PC-3 (cell line): ENCODE data around the gene FAM234A. TPM values are rescaled to one million over a fixed set of nuclear protein-coding genes. Genes with fewer than 3 reads are reported as not detected.
A peak's percentile ranks its signal among the peaks of the same experiment; 100 is the strongest.

ENCODE experiments used
- ATAC-seq: fragments of 200-7000 bp; cut with Tn5 transposase; 2 replicates; pipeline ENCODE4 v1.9.1; 2020; ENCODE audit warnings: mild to moderate bottlenecking, moderate library complexity
- BruUV-seq: library from RNA; stranded (reverse); fragments of 400-500 nt; replicated peaks from 2 replicates; lab custom pipeline; 2021; lab: Mats Ljungman, UMichigan
- CTCF ChIA-PET: fragments of 300-600 bp; sonication (Branson Sonifier 250); formaldehyde crosslinking; loops from one replicate; lab custom pipeline; 2022; ENCODE audit warnings: antibody characterized with exemption; lab: Charles Lee
- POLR2A ChIA-PET: fragments of 300-600 bp; sonication (Branson Sonifier 250); formaldehyde crosslinking; loops from one replicate; lab custom pipeline; 2022; ENCODE audit warnings: antibody characterized with exemption; ENCODE audit not compliant: unreplicated experiment; lab: Charles Lee
- DNase-seq: peaks from one replicate; pipeline ENCODE4 v3.0.0-alpha.2; 2015
- H2AFZ ChIP-seq: fragments of 300-600 bp; sonication (generic); 2 replicates; pipeline ENCODE4 v1.6.0; 2016; ENCODE audit warnings: antibody characterized with exemption, low read length
- H3F3A ChIP-seq: fragments of 300-600 bp; sonication (generic); one replicate; pipeline ENCODE4 v1.6.0; 2017; ENCODE audit warnings: antibody characterized with exemption, low read length, control low read depth, mild to moderate bottlenecking; ENCODE audit not compliant: unreplicated experiment
- H3K27ac ChIP-seq: fragments of 300-600 bp; sonication (generic); 2 replicates; pipeline ENCODE4 v1.5.1; 2016; ENCODE audit warnings: mild to moderate bottlenecking, low read length
- H3K27me3 ChIP-seq: fragments of 300-600 bp; sonication (generic); 2 replicates; pipeline ENCODE4 v1.6.1; 2016; ENCODE audit warnings: low read length, mixed read lengths
- H3K36me3 ChIP-seq: fragments of 300-600 bp; sonication (generic); 2 replicates; pipeline ENCODE4 v1.6.1; 2016; ENCODE audit warnings: low read depth, mixed run types, low read length, mixed read lengths
- H3K4me1 ChIP-seq: fragments of 300-600 bp; sonication (generic); 2 replicates; pipeline ENCODE4 v1.5.1; 2016; ENCODE audit warnings: low read length; ENCODE audit not compliant: insufficient read depth
- H3K4me2 ChIP-seq: fragments of 300-600 bp; sonication (generic); 2 replicates; pipeline ENCODE4 v1.6.0; 2016; ENCODE audit warnings: low read length
- H3K4me3 ChIP-seq: fragments of 300-600 bp; sonication (generic); 2 replicates; pipeline ENCODE4 v1.5.1; 2016; ENCODE audit warnings: mild to moderate bottlenecking, low read length, mixed read lengths
- H3K79me2 ChIP-seq: fragments of 300-600 bp; sonication (generic); 2 replicates; pipeline ENCODE4 v1.6.1; 2017; ENCODE audit warnings: low read length, mixed read lengths
- H3K9ac ChIP-seq: fragments of 300-600 bp; sonication (generic); 2 replicates; pipeline ENCODE4 v1.6.0; 2016; ENCODE audit warnings: mild to moderate bottlenecking, low read length
- H3K9me2 ChIP-seq: fragments of 300-600 bp; sonication (generic); replicated peaks from 2 replicates; pipeline ENCODE4 v1.6.1; 2016; ENCODE audit warnings: mixed run types, low read length, mixed read lengths
- H3K9me3 ChIP-seq: fragments of 300-600 bp; sonication (generic); 2 replicates; pipeline ENCODE4 v1.6.1; 2016; ENCODE audit warnings: low read length, mixed read lengths
- H4K20me1 ChIP-seq: fragments of 300-600 bp; sonication (generic); 2 replicates; pipeline ENCODE4 v1.6.1; 2016; ENCODE audit warnings: low read length, mixed read lengths
- CTCF ChIP-seq: fragments of 300-600 bp; sonication (generic); conservative IDR thresholded peaks from 2 replicates; pipeline ENCODE4 v1.5.1; 2017; ENCODE audit warnings: antibody characterized with exemption, low read depth, mild to moderate bottlenecking, low read length
- EZH2 ChIP-seq: fragments of 300-600 bp; sonication (generic); IDR thresholded peaks from one replicate; pipeline ENCODE4 v1.6.1; 2017; ENCODE audit warnings: antibody characterized with exemption, mild to moderate bottlenecking, low read length; ENCODE audit not compliant: unreplicated experiment
- EZH2phosphoT487 ChIP-seq: fragments of 300-600 bp; sonication (generic); IDR thresholded peaks from 2 replicates; pipeline ENCODE4 v1.6.1; 2018; ENCODE audit warnings: mild to moderate bottlenecking, antibody characterized with exemption, low read length, borderline replicate concordance
- intact Hi-C: fragments of 100-400 bp; cut with micrococcal nuclease; formaldehyde crosslinking; loops from 2 replicates; pipeline ENCODE4 v1.9.0; 2023
- total RNA-seq: library from RNA; depleted of rRNA; stranded (reverse); fragments of >200 nt; gene quantifications from 2 replicates; pipeline ENCODE4 v1.2.3, GENCODE V29; 2014

Gene FAM234A
- total RNA-seq, 1 experiment from 2014 or later, result 31.4 TPM

GRCh38 chr16:275786-276232, 41.2 kb downstream of the FAM234A start, which contains the start of gene RGS11:
Gene RGS11, minus strand, starts transcription at chr16:275944. Its CDS starts 33 bp downstream, at chr16:275911.
- Histone ChIP-seq H4K20me1 (no peaks in the 10 kb centered on the region), H3K27ac (no peak within 1 kb of the TSS), H3K4me1 (no peaks in the 10 kb centered on the region), H3K4me3 (peak within 1 kb of the TSS; percentile 52; the same call in 1 of the 2 replicates), H2AFZ (peak within 1 kb of the TSS; percentile 55; the same call in 1 of the 2 replicates), H3K9me3 (no peaks in the 10 kb centered on the region), H3K36me3 (no peaks in the 10 kb centered on the region), H3K79me2 (no peaks in the 10 kb centered on the region), H3K27me3 (peaks cover 2% of the 10 kb centered on the region; the same call in 1 of the 2 replicates), H3K9me2 (no peaks in the 10 kb centered on the region), H3K9ac (no peak within 1 kb of the TSS), H3K4me2 (peak within 1 kb of the TSS; percentile 81), H3F3A (no peaks in the 10 kb centered on the region)
- POLR2A ChIA-PET, result no interaction called here
- no TSS peak for BruUV-seq
- intact Hi-C loops, result no loop called here
- CTCF ChIA-PET, result no interaction called here
- ATAC-seq (0 out of 2 replicates have a peak, but pooled peaks have one; percentile 14), DNase-seq (no peak)
- TF ChIP-seq CTCF (no peak), EZH2 (no peak), EZH2phosphoT487 (no peak)

- no peaks in the 10 kb centered on the region for H3K79me2 ChIP-seq
- H3K27me3 ChIP-seq, result peaks cover 10% of the 10 kb centered on the region
- no peak overlapping the region for H3K4me2 ChIP-seq
- no peaks in the 10 kb centered on the region for H3K9me2 ChIP-seq
- no peak overlapping the region for H2AFZ ChIP-seq
- ATAC-seq (no peak), DNase-seq (no peak)
- no peaks in the 10 kb centered on the region for H3F3A ChIP-seq
- intact Hi-C loops, result no loop called here
- no peaks in the 10 kb centered on the region for H3K4me1 ChIP-seq
- BruUV-seq, result no TSS peak
- POLR2A ChIA-PET, result no interaction called here
- no peaks in the 10 kb centered on the region for H3K36me3 ChIP-seq
- CTCF ChIA-PET, result no interaction called here
- no peak overlapping the region for H3K4me3 ChIP-seq
- TF ChIP-seq CTCF, result no peak
- no peak for TF ChIP-seq EZH2phosphoT487
- H3K9me3 ChIP-seq, result no peaks in the 10 kb centered on the region
- no peaks in the 10 kb centered on the region for H4K20me1 ChIP-seq
- no peak overlapping the region for H3K27ac ChIP-seq
- H3K9ac ChIP-seq, result no peak overlapping the region
Observed at GRCh38 chr16:276426-277077, 41.9 kb downstream of the FAM234A start.

DNA sequence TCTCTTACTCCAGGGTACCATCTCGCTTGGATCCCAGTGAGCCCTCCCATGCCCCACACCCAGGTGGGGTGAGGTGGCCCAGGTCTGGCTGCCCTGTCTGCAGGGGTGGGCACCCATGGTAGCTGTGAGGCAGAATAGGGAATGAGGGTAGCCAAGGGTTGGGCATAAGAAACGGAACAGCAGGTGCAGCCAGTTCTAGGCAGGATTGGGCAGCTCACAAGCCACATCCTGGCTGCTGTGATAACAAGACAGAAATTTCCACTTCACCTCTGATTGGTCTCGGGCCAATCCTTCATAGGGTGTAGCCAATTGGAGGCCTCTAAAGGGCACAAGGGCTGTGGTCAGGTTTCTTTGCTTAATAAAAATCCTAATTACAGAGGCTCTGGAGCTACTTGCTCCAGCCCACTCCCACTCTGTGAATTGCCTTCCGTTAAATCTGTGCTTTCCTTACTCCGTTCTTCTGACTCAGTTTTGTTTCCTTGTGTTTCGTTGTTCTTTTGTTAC, 44.3 kb downstream of the FAM234A start:
- H3K4me2 ChIP-seq, result no peak overlapping the region
- no peaks in the 10 kb centered on the region for H3K9me3 ChIP-seq
- peak; percentile 59 for DNase-seq
- H3F3A ChIP-seq, result no peaks in the 10 kb centered on the region
- no peak overlapping the region for H2AFZ ChIP-seq
- BruUV-seq, result no TSS peak
- no peaks in the 10 kb centered on the region for H3K4me1 ChIP-seq
- POLR2A ChIA-PET, result no interaction called here
- H3K9me2 ChIP-seq, result no peaks in the 10 kb centered on the region
- CTCF ChIA-PET, result no interaction called here
- no peaks in the 10 kb centered on the region for H3K36me3 ChIP-seq
- H3K27ac ChIP-seq, result no peak overlapping the region
- intact Hi-C loops, result no loop called here
- no peaks in the 10 kb centered on the region for H4K20me1 ChIP-seq
- TF ChIP-seq EZH2phosphoT487, result no peak
- no peak for TF ChIP-seq CTCF
- no peak for TF ChIP-seq EZH2
- H3K9ac ChIP-seq, result no peak overlapping the region
- peaks cover 11% of the 10 kb centered on the region for H3K27me3 ChIP-seq
- H3K4me3 ChIP-seq, result no peak overlapping the region
- H3K79me2 ChIP-seq, result no peaks in the 10 kb centered on the region
- ATAC-seq, result peak; percentile 65
